Keratinocyte (primary cell): ENCODE measurements around the gene CD36.

Experiments
- EZH2 ChIP-seq: IDR thresholded peaks from one replicate; pipeline ENCODE4 v1.6.1; 2012; ENCODE audit warnings: inconsistent platforms, mild to moderate bottlenecking, low read length, moderate library complexity
- TF ChIP-seq, protein P1 (sequence below), 3 experiments: IDR thresholded peaks in 1 of 3; conservative IDR thresholded peaks in 1 of 3; optimal IDR thresholded peaks in 1 of 3; 2 replicates in 2 of 3; 3 replicates in 1 of 3; pipeline versions ENCODE3 to v1.5.1; 2011; ENCODE audit warnings: low read length in 3 of 3, mild to moderate bottlenecking in 3 of 3, moderate library complexity in 2 of 3, control low read depth in 1 of 3, inconsistent platforms in 1 of 3; ENCODE audit not compliant: insufficient read depth in 2 of 3; ENCODE audit errors: extremely low read depth in 1 of 3

DNA sequence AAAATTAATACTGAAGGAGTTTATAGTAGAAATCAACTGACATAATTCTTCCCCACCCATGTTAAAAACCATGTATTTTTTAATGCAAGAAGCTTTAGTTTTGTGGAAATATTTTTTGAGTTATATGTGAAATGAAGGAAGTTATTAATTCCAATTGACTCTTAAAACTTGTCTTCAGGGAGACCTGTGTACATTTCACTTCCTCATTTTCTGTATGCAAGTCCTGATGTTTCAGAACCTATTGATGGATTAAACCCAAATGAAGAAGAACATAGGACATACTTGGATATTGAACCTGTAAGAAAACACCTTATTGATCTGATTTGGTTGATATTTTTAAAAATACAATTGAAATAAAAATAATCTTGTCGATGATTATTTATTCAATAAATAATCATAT, 33.3 kb downstream of the CD36 start:
- TF ChIP-seq EZH2 = no peak
- TF ChIP-seq, protein P1, sequence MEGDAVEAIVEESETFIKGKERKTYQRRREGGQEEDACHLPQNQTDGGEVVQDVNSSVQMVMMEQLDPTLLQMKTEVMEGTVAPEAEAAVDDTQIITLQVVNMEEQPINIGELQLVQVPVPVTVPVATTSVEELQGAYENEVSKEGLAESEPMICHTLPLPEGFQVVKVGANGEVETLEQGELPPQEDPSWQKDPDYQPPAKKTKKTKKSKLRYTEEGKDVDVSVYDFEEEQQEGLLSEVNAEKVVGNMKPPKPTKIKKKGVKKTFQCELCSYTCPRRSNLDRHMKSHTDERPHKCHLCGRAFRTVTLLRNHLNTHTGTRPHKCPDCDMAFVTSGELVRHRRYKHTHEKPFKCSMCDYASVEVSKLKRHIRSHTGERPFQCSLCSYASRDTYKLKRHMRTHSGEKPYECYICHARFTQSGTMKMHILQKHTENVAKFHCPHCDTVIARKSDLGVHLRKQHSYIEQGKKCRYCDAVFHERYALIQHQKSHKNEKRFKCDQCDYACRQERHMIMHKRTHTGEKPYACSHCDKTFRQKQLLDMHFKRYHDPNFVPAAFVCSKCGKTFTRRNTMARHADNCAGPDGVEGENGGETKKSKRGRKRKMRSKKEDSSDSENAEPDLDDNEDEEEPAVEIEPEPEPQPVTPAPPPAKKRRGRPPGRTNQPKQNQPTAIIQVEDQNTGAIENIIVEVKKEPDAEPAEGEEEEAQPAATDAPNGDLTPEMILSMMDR (optimal IDR thresholded peaks at IDR 0.05 in 1 of 3, IDR thresholded peaks at IDR 0.05 in 1 of 3, conservative IDR thresholded peaks at IDR 0.05 in 1 of 3; ENCODE audit: extremely low read depth in 1 of 3, insufficient read depth in 2 of 3, low read length in 3 of 3) = no peak
